Measurements from ENCODE around the gene TRPV4.

DNA sequence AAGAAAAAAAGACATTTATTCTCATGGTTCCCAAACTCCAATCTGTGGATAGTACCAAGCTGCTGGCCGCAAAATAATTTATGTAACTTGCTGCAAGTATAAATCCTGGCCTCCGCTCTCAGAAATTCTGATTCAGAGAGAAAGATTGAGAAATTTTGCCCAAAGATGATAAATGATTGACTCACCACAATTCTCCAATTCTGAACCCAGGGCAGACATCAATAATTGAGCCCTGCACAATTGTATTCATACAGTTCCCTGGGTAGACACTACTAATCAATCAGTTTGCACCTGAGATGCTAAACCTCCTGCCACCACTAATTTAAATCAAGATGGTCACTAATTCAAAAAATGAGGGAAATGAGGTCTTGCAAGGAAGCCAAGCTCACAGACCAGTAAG is 38.2 kb downstream of the TRPV4 start:
- TF ChIP-seq, protein P1, sequence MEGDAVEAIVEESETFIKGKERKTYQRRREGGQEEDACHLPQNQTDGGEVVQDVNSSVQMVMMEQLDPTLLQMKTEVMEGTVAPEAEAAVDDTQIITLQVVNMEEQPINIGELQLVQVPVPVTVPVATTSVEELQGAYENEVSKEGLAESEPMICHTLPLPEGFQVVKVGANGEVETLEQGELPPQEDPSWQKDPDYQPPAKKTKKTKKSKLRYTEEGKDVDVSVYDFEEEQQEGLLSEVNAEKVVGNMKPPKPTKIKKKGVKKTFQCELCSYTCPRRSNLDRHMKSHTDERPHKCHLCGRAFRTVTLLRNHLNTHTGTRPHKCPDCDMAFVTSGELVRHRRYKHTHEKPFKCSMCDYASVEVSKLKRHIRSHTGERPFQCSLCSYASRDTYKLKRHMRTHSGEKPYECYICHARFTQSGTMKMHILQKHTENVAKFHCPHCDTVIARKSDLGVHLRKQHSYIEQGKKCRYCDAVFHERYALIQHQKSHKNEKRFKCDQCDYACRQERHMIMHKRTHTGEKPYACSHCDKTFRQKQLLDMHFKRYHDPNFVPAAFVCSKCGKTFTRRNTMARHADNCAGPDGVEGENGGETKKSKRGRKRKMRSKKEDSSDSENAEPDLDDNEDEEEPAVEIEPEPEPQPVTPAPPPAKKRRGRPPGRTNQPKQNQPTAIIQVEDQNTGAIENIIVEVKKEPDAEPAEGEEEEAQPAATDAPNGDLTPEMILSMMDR (IDR thresholded peaks at IDR 0.05; ENCODE audit: poor library complexity): no peak
- TF ChIP-seq EZH2 (IDR thresholded peaks at IDR 0.05; ENCODE audit: borderline replicate concordance): no peak

Measured in hepatocyte (in vitro differentiated cells).